Measurements from ENCODE around the gene MNT. TPM values are rescaled to one million over a fixed set of nuclear protein-coding genes. Genes with fewer than 3 reads are reported as not detected.
A peak's percentile ranks its signal among the peaks of the same experiment; 100 is the strongest.

The MNT gene
- total and polyA plus RNA-seq, 4 experiments from 2014 or later: 0.29 to 50.7 (median 23.2) TPM

DNA sequence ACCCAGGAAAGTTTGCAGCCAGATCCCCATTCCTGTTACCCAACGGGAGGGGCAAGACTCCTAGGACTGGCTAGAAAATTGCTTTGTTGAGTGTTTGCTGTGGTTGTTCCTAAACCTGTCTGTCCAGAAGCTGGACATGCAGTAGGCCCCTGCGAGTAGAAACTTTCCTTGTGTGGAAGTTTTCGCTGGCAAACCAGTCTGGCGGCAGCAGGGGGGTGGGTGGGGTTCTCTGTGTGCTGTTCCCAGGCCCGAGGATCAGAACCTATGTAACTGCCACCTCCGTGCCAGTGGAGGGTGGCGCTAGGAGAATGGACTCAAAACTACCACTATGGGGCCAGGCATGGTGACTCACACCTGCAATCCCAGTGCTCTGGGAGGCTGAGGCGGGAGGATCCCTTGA, 54.4 kb downstream of the MNT start:
- no peak overlapping the region for H3K27ac Mint-ChIP-seq
- Histone ChIP-seq H3K36me3 (ENCODE audit: insufficient read depth, low read length) (peaks cover 7% of the 10 kb centered on the region), H3K27ac (ENCODE audit: low read depth, low read length) (no peak overlapping the region), H3K9me3 (ENCODE audit: control insufficient read depth in 1 of 2, low read length in 2 of 2) (no peaks in the 10 kb centered on the region), H3K4me3 (ENCODE audit: low read length in 2 of 2) (no peak overlapping the region), H3K27me3 (ENCODE audit: insufficient read depth, low read length) (no peaks in the 10 kb centered on the region), H3K4me1 (ENCODE audit: insufficient read depth, low read length) (peaks cover 9% of the 10 kb centered on the region)
- no peaks in the 10 kb centered on the region for H3K27me3 Mint-ChIP-seq
- CTCF ChIA-PET (ENCODE audit: partially characterized antibody): interaction anchor here (1.2 kb wide), 1 partner anchor 10 kb away, joined by 4 read pairs; the partner anchor contains the start of genes SGSM2 and TSR1
- peaks cover 18 to 22% of the 10 kb centered on the region in 2 donors for H3K36me3 Mint-ChIP-seq
- no peak for DNase-seq
- H3K4me1 Mint-ChIP-seq: peaks cover 6 to 25% (median 13%) of the 10 kb centered on the region in 4 donors
- no peak overlapping the region for H3K4me3 Mint-ChIP-seq
- H3K9me3 Mint-ChIP-seq: no peaks in the 10 kb centered on the region
- intact Hi-C loops (cut with micrococcal nuclease): no loop called here
- POLR2A ChIA-PET (ENCODE audit: partially characterized antibody): no interaction called here

DNA sequence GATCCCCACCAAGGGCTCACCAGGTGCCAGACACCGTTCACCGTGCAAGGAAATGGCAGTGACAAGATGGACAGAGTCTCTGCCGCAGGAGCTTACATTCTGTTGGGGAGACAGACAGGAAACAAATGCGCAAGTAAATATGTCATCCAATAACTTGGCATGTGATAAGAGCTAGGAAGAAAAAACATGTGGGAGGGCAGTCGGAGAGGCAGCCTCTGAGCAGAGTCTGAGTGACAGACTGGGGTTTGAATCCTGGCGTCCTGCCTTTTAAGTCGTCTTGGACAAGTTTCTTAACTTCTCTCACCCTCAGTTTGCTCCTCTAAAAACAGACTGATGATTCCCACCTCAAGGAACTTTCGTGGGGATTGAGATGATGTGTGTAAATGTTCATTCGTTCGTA, 56.3 kb downstream of the MNT start:
- DNase-seq: no peak
- H3K27me3 Mint-ChIP-seq: no peaks in the 10 kb centered on the region

DNA sequence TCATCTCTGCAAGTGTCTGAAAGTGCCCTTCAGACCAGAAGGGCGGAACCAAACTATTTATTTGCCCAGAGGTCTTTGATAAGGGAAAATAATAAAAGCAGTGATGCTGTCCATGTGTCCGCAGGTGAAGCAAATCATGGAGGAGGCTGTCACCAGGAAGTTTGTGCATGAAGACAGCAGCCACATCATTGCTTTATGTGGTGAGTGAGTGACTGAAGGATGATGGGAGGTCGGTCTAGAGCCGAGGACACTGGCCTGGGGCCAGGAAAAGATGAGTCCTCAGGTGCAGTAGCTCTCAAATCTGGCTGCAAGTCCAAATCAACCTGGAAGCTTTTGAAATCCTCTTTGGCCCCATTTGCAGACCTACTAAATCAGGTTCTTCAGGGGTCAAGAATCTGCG, 57.4 kb downstream of the MNT start:
- Mint-ChIP-seq H3K4me3 (no peak overlapping the region), H3K36me3 (peaks cover 18 to 24% of the 10 kb centered on the region in 2 donors), H3K27ac (peak overlapping the region in 2 of 7 donors; percentile 51 to 76), H3K4me1 (peaks cover 11 to 34% (median 20%) of the 10 kb centered on the region in 4 donors), H3K27me3 (no peaks in the 10 kb centered on the region), H3K9me3 (no peaks in the 10 kb centered on the region)
- Histone ChIP-seq H3K27me3 (ENCODE audit: insufficient read depth, low read length) (no peaks in the 10 kb centered on the region), H3K36me3 (ENCODE audit: insufficient read depth, low read length) (peaks cover 7% of the 10 kb centered on the region), H3K4me3 (ENCODE audit: low read length in 2 of 2) (no peak overlapping the region), H3K4me1 (ENCODE audit: insufficient read depth, low read length) (peaks cover 9% of the 10 kb centered on the region), H3K9me3 (ENCODE audit: control insufficient read depth in 1 of 2, low read length in 2 of 2) (no peaks in the 10 kb centered on the region), H3K27ac (ENCODE audit: low read depth, low read length) (no peak overlapping the region)
- POLR2A ChIA-PET (ENCODE audit: partially characterized antibody): no interaction called here
- DNase-seq: peak in 1 of 5 donors; percentile 16
- intact Hi-C loops (cut with micrococcal nuclease): no loop called here
- CTCF ChIA-PET (ENCODE audit: partially characterized antibody): interaction anchor here (2.1 kb wide), 1 partner anchor 10 kb away, joined by 8 read pairs; no protein-coding TSS in a partner anchor

More for the DNA sequence above, 56.3 kb downstream of the MNT start:
- peaks cover 10 to 29% (median 17%) of the 10 kb centered on the region in 4 donors for H3K4me1 Mint-ChIP-seq
- no peak overlapping the region for H3K4me3 ChIP-seq (ENCODE audit: low read length in 2 of 2)
- no peaks in the 10 kb centered on the region for H3K9me3 ChIP-seq (ENCODE audit: control insufficient read depth in 1 of 2, low read length in 2 of 2)
- no peaks in the 10 kb centered on the region for H3K27me3 ChIP-seq (ENCODE audit: insufficient read depth, low read length)
- ChIA-PET POLR2A (ENCODE audit: partially characterized antibody) (no interaction called here), CTCF (ENCODE audit: partially characterized antibody) (interaction anchor here (2.1 kb wide), 1 partner anchor 9 kb away, joined by 8 read pairs; no protein-coding TSS in a partner anchor)
- no peak overlapping the region for H3K27ac ChIP-seq (ENCODE audit: low read depth, low read length)
- H3K36me3 ChIP-seq (ENCODE audit: insufficient read depth, low read length): peaks cover 7% of the 10 kb centered on the region
- no peak overlapping the region for H3K4me3 Mint-ChIP-seq
- intact Hi-C loops (cut with micrococcal nuclease): no loop called here
- H3K36me3 Mint-ChIP-seq: peaks cover 18 to 24% of the 10 kb centered on the region in 2 donors
- peaks cover 9% of the 10 kb centered on the region for H3K4me1 ChIP-seq (ENCODE audit: insufficient read depth, low read length)
- H3K9me3 Mint-ChIP-seq: no peaks in the 10 kb centered on the region
- H3K27ac Mint-ChIP-seq: peak overlapping the region in 1 of 7 donors; percentile 52

DNA sequence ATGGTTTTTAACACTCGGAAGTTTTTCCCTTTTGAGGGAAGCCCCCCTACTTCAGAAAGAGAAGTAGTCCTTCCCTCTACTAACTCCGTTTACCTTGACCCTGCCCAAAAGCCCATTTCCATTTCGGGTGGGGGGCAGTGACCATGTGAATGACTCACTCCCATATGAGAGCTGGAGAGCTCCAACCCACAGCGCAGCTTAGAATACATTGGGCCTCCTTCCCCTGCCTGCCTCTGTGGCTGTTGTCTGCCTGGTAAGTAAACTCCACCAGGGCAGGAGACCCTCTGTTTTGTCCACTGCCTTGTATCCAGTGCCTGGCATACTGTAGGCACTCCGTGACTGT, 62.6 kb downstream of the MNT start:
- Histone ChIP-seq H3K27ac (ENCODE audit: low read depth, low read length) (peak overlapping the region; percentile 69), H3K4me3 (ENCODE audit: low read length in 2 of 2) (peak overlapping the region in 1 of 2 donors; percentile 75), H3K9me3 (ENCODE audit: control insufficient read depth in 1 of 2, low read length in 2 of 2) (no peaks in the 10 kb centered on the region), H3K36me3 (ENCODE audit: insufficient read depth, low read length) (peaks cover 19% of the 10 kb centered on the region), H3K27me3 (ENCODE audit: insufficient read depth, low read length) (no peaks in the 10 kb centered on the region), H3K4me1 (ENCODE audit: insufficient read depth, low read length) (peaks cover 25% of the 10 kb centered on the region)
- Mint-ChIP-seq H3K27ac (peak overlapping the region; percentile 61 to 93 (median 89)), H3K4me1 (peaks cover 23 to 48% (median 31%) of the 10 kb centered on the region in 4 donors), H3K9me3 (no peaks in the 10 kb centered on the region), H3K4me3 (peak overlapping the region; percentile 80 to 89 (median 84)), H3K36me3 (peaks cover 11 to 28% of the 10 kb centered on the region in 2 donors), H3K27me3 (no peaks in the 10 kb centered on the region)
- POLR2A ChIA-PET (ENCODE audit: partially characterized antibody): interaction anchor here (0.8 to 5.3 kb wide), 5 partner anchors 14 to 64 kb away, joined by 3 to 63 read pairs (median 18); partner anchors contain the start of genes SMG6 and SRR
- DNase-seq: no peak
- CTCF ChIA-PET (ENCODE audit: partially characterized antibody): interaction anchor here (1.0 to 5.7 kb wide), 9 partner anchors 10 to 282 kb away, joined by 3 to 55 read pairs (median 4); no protein-coding TSS in a partner anchor
- intact Hi-C loops (cut with micrococcal nuclease): no loop called here

DNA sequence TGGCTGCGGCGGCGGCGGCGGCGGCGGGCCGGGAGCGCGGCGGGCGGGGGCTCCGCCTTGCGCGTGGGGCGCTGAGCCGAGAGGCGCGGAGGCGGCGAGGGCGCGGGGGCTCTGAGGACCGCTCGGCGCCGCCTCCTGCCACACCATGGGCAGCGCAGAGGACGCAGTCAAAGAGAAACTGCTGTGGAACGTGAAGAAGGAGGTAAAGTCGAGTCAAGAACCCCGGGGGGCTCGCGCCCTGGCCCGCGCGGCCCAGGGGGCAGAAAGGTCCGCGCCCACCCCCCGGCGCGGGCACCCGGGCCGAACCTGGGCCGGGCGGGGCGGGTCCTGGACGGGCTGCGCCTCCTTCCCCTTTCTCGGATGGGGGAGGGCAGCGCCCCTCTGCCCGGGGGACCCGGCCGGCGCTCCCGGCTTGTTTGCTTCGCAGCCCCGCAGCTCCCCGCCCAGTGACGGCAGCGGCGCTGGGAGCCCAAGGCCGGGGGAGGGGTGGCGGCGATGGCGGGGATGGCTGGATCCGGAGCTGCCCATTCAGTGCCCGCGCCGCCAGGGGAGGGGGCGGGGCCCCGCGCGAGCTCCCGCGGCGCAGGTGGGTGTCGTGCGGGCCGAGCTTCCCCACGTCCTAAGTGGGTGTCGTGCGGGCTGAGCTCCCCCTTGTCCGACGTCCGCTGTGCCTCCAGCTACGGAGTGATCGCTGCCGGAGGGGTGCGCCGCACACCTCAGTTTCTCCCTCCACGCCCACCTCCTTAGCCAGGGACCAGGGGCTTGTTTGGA, 63.1 kb downstream of the MNT start:
- no peaks in the 10 kb centered on the region for H3K27me3 ChIP-seq (ENCODE audit: insufficient read depth, low read length)
- ChIA-PET POLR2A (ENCODE audit: partially characterized antibody) (interaction anchor here (0.8 to 5.3 kb wide), 13 partner anchors 15 to 1805 kb away, joined by 3 to 63 read pairs (median 7); partner anchors contain the start of genes CYB5D2, RTN4RL1, SMG6 and SRR), CTCF (ENCODE audit: partially characterized antibody) (interaction anchor here (1.0 to 5.7 kb wide), 10 partner anchors 8 to 281 kb away, joined by 3 to 55 read pairs (median 4); no protein-coding TSS in a partner anchor)
- Mint-ChIP-seq H3K4me1 (peaks cover 20 to 43% (median 29%) of the 10 kb centered on the region in 4 donors), H3K27me3 (no peaks in the 10 kb centered on the region), H3K36me3 (peaks cover 9 to 26% of the 10 kb centered on the region in 2 donors), H3K9me3 (no peaks in the 10 kb centered on the region), H3K4me3 (peak overlapping the region; percentile 80 to 99 (median 93)), H3K27ac (peak overlapping the region; percentile 29 to 93 (median 89))
- peaks cover 20% of the 10 kb centered on the region for H3K4me1 ChIP-seq (ENCODE audit: insufficient read depth, low read length)
- DNase-seq: peak; percentile 46 to 69 (median 51)
- peak overlapping the region in 1 of 2 donors; percentile 97 for H3K4me3 ChIP-seq (ENCODE audit: low read length in 2 of 2)
- intact Hi-C loops (cut with micrococcal nuclease): loop anchor here (2.0 kb wide), 2 partner anchors 63 to 283 kb away; partner anchors contain the start of genes HIC1 and MNT
- H3K27ac ChIP-seq (ENCODE audit: low read depth, low read length): peak overlapping the region; percentile 69
- H3K9me3 ChIP-seq (ENCODE audit: control insufficient read depth in 1 of 2, low read length in 2 of 2): no peaks in the 10 kb centered on the region
- H3K36me3 ChIP-seq (ENCODE audit: insufficient read depth, low read length): peaks cover 25% of the 10 kb centered on the region

DNA sequence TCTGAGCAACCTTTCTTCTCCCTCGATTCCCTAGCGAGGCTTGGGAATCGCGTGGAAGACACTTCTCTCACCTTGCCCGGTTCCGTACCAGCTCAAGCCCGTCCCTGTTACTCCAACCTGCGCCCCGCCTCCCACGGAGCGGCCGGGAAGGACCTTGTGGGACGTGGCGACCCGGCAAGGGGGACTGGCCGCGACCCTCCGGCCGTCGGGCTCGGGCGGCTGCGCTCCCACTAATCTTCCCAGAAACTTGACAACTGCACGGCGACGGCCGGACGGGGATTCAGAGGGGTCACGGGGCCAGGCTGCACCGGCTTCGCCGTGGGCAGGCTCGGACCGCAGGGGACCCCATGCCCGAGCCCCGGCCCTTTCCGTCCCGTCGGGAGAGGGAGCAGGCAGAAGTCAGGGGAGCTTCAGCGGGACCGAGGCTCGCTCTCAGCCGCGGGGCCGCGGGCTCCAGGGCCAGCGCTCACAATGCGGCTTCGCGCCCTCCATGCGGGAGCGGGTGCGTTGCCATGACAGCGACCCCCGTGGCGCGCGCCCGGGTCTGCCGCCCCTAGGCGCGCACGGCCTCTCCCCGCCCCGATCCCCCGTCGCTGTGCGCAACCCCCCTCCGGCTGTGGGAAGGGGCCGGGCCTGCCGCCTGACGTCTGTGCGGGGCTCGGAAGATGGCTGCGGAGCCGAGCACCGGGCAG, 63.9 kb downstream of the MNT start, which contains the start of gene SGSM2:
SGSM2 (plus strand) TSS at position 650 of the 692 bp plus-strand sequence. CDS start 188 bp downstream, outside the sequence.
- POLR2A ChIA-PET (ENCODE audit: partially characterized antibody): interaction anchor here (0.7 to 5.3 kb wide), 27 partner anchors 10 to 1806 kb away, joined by 3 to 63 read pairs (median 5); partner anchors contain the start of genes CYB5D2, HIC1, METTL16 and MNT
- H3K4me3 Mint-ChIP-seq: peak within 1 kb of the TSS; percentile 97 to 100 (median 99)
- Histone ChIP-seq H3K4me3 (ENCODE audit: low read length in 2 of 2) (peak within 1 kb of the TSS; percentile 55 to 97), H3K27ac (ENCODE audit: low read depth, low read length) (peak within 1 kb of the TSS; percentile 70), H3K36me3 (ENCODE audit: insufficient read depth, low read length) (peaks cover 29% of the 10 kb centered on the region), H3K27me3 (ENCODE audit: insufficient read depth, low read length) (no peaks in the 10 kb centered on the region), H3K9me3 (ENCODE audit: control insufficient read depth in 1 of 2, low read length in 2 of 2) (no peaks in the 10 kb centered on the region), H3K4me1 (ENCODE audit: insufficient read depth, low read length) (peaks cover 20% of the 10 kb centered on the region)
- CTCF ChIA-PET (ENCODE audit: partially characterized antibody): interaction anchor here (0.8 to 5.7 kb wide), 12 partner anchors 9 to 281 kb away, joined by 3 to 55 read pairs (median 5); partner anchors contain the start of genes SMG6 and SRR
- H3K9me3 Mint-ChIP-seq: no peaks in the 10 kb centered on the region
- peaks cover 9 to 26% of the 10 kb centered on the region in 2 donors for H3K36me3 Mint-ChIP-seq
- H3K27ac Mint-ChIP-seq: peak within 1 kb of the TSS; percentile 93 to 98 (median 96)
- peaks cover 20 to 37% (median 27%) of the 10 kb centered on the region in 4 donors for H3K4me1 Mint-ChIP-seq
- DNase-seq: peak; percentile 71 to 81 (median 74)
- intact Hi-C loops (cut with micrococcal nuclease): loop anchor here (1.0 to 2.0 kb wide), 5 partner anchors 16 to 312 kb away; partner anchors contain the start of genes HIC1, MNT, RTN4RL1 and SMG6
- no peaks in the 10 kb centered on the region for H3K27me3 Mint-ChIP-seq
